HEK293 (cell line): ENCODE results near the gene ZDHHC6.

ENCODE experiments used
- KLF1 ChIP-seq: fragments of 450-650 bp; formaldehyde crosslinking; IDR thresholded peaks from 2 replicates; pipeline ENCODE4 v1.5.1; 2016; ENCODE audit warnings: missing biosample characterization, missing genetic modification characterization
- PRDM1 ChIP-seq: fragments of 450-650 bp; formaldehyde crosslinking; IDR thresholded peaks from 2 replicates; pipeline ENCODE4; 2016; ENCODE audit warnings: missing biosample characterization, missing genetic modification characterization
- SETDB1 ChIP-seq: IDR thresholded peaks from one replicate; pipeline ENCODE4 v1.6.1; 2017; ENCODE audit warnings: mild to moderate bottlenecking, low read length, moderate library complexity, mixed read lengths; ENCODE audit not compliant: insufficient read length
- SP3 ChIP-seq: fragments of 450-650 bp; formaldehyde crosslinking; IDR thresholded peaks from 2 replicates; pipeline ENCODE4 v1.5.1; 2016; ENCODE audit warnings: missing biosample characterization, missing genetic modification characterization
- ZFP37 ChIP-seq: fragments of 450-650 bp; formaldehyde crosslinking; IDR thresholded peaks from 2 replicates; pipeline ENCODE4 v1.5.1; 2016; ENCODE audit warnings: missing biosample characterization, missing genetic modification characterization
- ZNF175 ChIP-seq: fragments of 450-650 bp; formaldehyde crosslinking; IDR thresholded peaks from 2 replicates; pipeline ENCODE4 v1.5.1; 2016; ENCODE audit warnings: missing biosample characterization, missing genetic modification characterization
- ZNF211 ChIP-seq: fragments of 450-650 bp; formaldehyde crosslinking; IDR thresholded peaks from 2 replicates; pipeline ENCODE4 v1.5.1; 2016; ENCODE audit warnings: low read depth, missing biosample characterization, missing genetic modification characterization
- ZNF214 ChIP-seq: fragments of 450-650 bp; formaldehyde crosslinking; IDR thresholded peaks from 2 replicates; pipeline ENCODE4 v1.5.1; 2017; ENCODE audit warnings: missing biosample characterization, mild to moderate bottlenecking, missing genetic modification characterization, borderline replicate concordance
- ZNF266 ChIP-seq: fragments of 450-650 bp; formaldehyde crosslinking; IDR thresholded peaks from 2 replicates; pipeline ENCODE4 v1.5.1; 2016; ENCODE audit warnings: missing biosample characterization, missing genetic modification characterization, low read depth
- ZNF366 ChIP-seq: fragments of 450-650 bp; formaldehyde crosslinking; conservative IDR thresholded peaks from 2 replicates; pipeline ENCODE4 v1.5.1; 2016; ENCODE audit warnings: missing biosample characterization, missing genetic modification characterization
- ZNF37A ChIP-seq: fragments of 450-650 bp; IDR thresholded peaks from 2 replicates; pipeline ENCODE4 v1.5.1; 2018; ENCODE audit warnings: missing biosample characterization, missing genetic modification characterization
- ZNF530 ChIP-seq: fragments of 450-650 bp; formaldehyde crosslinking; IDR thresholded peaks from 2 replicates; pipeline ENCODE4 v1.5.1; 2016; ENCODE audit warnings: low read depth, missing biosample characterization, missing genetic modification characterization
- ZNF664 ChIP-seq: fragments of 450-650 bp; formaldehyde crosslinking; IDR thresholded peaks from 2 replicates; pipeline ENCODE4 v1.5.1; 2016; ENCODE audit warnings: missing biosample characterization, missing genetic modification characterization
- ZNF792 ChIP-seq: fragments of 450-650 bp; formaldehyde crosslinking; IDR thresholded peaks from 2 replicates; pipeline ENCODE4 v1.5.1; 2016; ENCODE audit warnings: missing biosample characterization, missing genetic modification characterization
- ZNF843 ChIP-seq: fragments of 450-650 bp; formaldehyde crosslinking; IDR thresholded peaks from 2 replicates; pipeline ENCODE4 v1.5.1; 2016; ENCODE audit warnings: missing biosample characterization, missing genetic modification characterization
- TF ChIP-seq, protein P1 (sequence below): fragments of 450-650 bp; formaldehyde crosslinking; IDR thresholded peaks from 2 replicates; pipeline ENCODE4 v1.5.1; 2016; ENCODE audit warnings: missing biosample characterization, missing genetic modification characterization
- TF ChIP-seq, protein P2 (sequence below): fragments of 450-650 bp; formaldehyde crosslinking; IDR thresholded peaks from 2 replicates; pipeline ENCODE4 v1.5.1; 2016; ENCODE audit warnings: missing biosample characterization, missing genetic modification characterization
- TF ChIP-seq, protein P3 (sequence below): fragments of 450-650 bp; formaldehyde crosslinking; IDR thresholded peaks from 2 replicates; pipeline ENCODE4 v1.5.1; 2016; ENCODE audit warnings: missing biosample characterization, missing genetic modification characterization
- TF ChIP-seq, protein P4 (sequence below): sonication (generic); formaldehyde crosslinking; IDR thresholded peaks from 2 replicates; pipeline ENCODE4 v1.8.1; 2022; ENCODE audit warnings: mild to moderate bottlenecking, moderate library complexity, missing genetic modification reagents
- TF ChIP-seq, protein P5 (sequence below): fragments of 450-650 bp; formaldehyde crosslinking; IDR thresholded peaks from 2 replicates; pipeline ENCODE4 v1.5.1; 2016; ENCODE audit warnings: missing biosample characterization, missing genetic modification characterization
- TF ChIP-seq, protein P6 (sequence below): fragments of 450-650 bp; formaldehyde crosslinking; IDR thresholded peaks from 2 replicates; pipeline ENCODE4 v1.5.1; 2016; ENCODE audit warnings: missing biosample characterization, missing genetic modification characterization, low read depth
- TF ChIP-seq, protein P7 (sequence below): fragments of 450-650 bp; formaldehyde crosslinking; IDR thresholded peaks from 2 replicates; pipeline ENCODE4 v1.5.1; 2016; ENCODE audit warnings: missing biosample characterization, missing genetic modification characterization, borderline replicate concordance

Gene ZDHHC6

DNA sequence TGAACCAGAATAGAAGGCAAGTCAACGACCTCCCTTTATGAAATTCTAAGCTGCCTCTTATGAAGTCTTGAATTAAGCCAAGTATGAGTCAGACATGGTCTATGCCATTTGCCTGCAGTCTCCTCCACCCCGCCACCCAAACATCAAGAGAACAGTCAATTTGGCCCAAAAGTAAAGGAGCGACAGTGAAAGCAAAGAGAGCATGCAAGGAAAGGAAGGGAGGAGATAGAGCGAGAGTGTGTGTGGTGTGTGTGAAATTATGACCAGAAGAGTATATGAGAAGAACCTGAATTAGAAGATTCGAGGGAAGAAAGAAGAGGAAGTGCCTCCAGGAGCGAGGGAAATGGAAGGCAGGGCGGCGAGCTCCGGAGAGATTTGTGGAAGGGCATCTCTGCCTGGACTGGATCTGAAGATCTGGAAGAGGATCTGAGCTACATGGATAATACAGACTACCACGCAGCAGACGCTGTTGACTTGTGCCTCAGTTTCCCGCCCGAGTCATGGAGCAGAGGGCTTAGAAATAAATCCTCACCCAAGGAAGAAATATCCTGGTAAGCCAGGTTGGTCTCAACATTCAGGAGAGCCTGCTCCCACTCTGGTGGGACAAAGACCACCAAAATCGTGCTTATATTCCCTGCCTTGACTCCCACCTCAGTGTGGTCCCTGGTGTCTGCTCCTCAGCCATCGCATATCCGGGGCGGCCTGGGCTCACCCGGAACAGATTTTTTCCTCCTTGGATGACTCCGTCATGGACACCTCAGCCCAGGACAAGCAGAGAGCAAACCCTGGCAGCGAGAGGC lies 459 bp downstream of the ZDHHC6 start (continued):
- TF ChIP-seq, protein P1, sequence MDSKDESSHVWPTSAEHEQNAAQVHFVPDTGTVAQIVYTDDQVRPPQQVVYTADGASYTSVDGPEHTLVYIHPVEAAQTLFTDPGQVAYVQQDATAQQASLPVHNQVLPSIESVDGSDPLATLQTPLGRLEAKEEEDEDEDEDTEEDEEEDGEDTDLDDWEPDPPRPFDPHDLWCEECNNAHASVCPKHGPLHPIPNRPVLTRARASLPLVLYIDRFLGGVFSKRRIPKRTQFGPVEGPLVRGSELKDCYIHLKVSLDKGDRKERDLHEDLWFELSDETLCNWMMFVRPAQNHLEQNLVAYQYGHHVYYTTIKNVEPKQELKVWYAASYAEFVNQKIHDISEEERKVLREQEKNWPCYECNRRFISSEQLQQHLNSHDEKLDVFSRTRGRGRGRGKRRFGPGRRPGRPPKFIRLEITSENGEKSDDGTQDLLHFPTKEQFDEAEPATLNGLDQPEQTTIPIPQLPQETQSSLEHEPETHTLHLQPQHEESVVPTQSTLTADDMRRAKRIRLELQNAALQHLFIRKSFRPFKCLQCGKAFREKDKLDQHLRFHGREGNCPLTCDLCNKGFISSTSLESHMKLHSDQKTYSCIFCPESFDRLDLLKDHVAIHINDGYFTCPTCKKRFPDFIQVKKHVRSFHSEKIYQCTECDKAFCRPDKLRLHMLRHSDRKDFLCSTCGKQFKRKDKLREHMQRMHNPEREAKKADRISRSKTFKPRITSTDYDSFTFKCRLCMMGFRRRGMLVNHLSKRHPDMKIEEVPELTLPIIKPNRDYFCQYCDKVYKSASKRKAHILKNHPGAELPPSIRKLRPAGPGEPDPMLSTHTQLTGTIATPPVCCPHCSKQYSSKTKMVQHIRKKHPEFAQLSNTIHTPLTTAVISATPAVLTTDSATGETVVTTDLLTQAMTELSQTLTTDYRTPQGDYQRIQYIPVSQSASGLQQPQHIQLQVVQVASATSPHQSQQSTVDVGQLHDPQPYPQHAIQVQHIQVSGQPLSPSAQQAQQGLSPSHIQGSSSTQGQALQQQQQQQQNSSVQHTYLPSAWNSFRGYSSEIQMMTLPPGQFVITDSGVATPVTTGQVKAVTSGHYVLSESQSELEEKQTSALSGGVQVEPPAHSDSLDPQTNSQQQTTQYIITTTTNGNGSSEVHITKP (tag by site-specific recombination): peak; percentile 79
- TF ChIP-seq, protein P2, sequence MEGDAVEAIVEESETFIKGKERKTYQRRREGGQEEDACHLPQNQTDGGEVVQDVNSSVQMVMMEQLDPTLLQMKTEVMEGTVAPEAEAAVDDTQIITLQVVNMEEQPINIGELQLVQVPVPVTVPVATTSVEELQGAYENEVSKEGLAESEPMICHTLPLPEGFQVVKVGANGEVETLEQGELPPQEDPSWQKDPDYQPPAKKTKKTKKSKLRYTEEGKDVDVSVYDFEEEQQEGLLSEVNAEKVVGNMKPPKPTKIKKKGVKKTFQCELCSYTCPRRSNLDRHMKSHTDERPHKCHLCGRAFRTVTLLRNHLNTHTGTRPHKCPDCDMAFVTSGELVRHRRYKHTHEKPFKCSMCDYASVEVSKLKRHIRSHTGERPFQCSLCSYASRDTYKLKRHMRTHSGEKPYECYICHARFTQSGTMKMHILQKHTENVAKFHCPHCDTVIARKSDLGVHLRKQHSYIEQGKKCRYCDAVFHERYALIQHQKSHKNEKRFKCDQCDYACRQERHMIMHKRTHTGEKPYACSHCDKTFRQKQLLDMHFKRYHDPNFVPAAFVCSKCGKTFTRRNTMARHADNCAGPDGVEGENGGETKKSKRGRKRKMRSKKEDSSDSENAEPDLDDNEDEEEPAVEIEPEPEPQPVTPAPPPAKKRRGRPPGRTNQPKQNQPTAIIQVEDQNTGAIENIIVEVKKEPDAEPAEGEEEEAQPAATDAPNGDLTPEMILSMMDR (tag by site-specific recombination): no peak
- TF ChIP-seq, protein P3, sequence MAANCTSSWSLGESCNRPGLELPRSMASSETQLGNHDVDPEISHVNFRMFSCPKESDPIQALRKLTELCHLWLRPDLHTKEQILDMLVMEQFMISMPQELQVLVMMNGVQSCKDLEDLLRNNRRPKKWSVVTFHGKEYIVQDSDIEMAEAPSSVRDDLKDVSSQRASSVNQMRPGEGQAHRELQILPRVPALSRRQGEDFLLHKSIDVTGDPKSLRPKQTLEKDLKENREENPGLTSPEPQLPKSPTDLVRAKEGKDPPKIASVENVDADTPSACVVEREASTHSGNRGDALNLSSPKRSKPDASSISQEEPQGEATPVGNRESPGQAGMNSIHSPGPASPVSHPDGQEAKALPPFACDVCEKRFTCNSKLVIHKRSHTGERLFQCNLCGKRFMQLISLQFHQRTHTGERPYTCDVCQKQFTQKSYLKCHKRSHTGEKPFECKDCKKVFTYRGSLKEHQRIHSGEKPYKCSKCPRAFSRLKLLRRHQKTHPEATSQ (tag by site-specific recombination): no peak
- TF ChIP-seq KLF1 (tag by site-specific recombination) (no peak), ZNF530 (tag by site-specific recombination) (no peak), ZNF266 (tag by site-specific recombination) (no peak), ZNF175 (no peak), ZNF664 (tag by site-specific recombination) (no peak), ZNF366 (tag by site-specific recombination) (peak; percentile 77), ZFP37 (tag by site-specific recombination) (no peak), ZNF843 (tag by site-specific recombination) (no peak), ZNF211 (tag by site-specific recombination) (no peak), ZNF792 (no peak), SETDB1 (no peak), ZNF214 (tag by site-specific recombination) (no peak), ZNF37A (no peak), PRDM1 (tag by site-specific recombination) (peak; percentile 92), SP3 (tag by site-specific recombination) (peak; percentile 20; the same call in 1 of the 2 replicates)
- TF ChIP-seq, protein P4, sequence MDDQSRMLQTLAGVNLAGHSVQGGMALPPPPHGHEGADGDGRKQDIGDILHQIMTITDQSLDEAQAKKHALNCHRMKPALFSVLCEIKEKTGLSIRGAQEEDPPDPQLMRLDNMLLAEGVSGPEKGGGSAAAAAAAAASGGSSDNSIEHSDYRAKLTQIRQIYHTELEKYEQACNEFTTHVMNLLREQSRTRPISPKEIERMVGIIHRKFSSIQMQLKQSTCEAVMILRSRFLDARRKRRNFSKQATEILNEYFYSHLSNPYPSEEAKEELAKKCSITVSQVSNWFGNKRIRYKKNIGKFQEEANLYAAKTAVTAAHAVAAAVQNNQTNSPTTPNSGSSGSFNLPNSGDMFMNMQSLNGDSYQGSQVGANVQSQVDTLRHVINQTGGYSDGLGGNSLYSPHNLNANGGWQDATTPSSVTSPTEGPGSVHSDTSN (CRISPR knock-in tag): no peak
- TF ChIP-seq, protein P5, sequence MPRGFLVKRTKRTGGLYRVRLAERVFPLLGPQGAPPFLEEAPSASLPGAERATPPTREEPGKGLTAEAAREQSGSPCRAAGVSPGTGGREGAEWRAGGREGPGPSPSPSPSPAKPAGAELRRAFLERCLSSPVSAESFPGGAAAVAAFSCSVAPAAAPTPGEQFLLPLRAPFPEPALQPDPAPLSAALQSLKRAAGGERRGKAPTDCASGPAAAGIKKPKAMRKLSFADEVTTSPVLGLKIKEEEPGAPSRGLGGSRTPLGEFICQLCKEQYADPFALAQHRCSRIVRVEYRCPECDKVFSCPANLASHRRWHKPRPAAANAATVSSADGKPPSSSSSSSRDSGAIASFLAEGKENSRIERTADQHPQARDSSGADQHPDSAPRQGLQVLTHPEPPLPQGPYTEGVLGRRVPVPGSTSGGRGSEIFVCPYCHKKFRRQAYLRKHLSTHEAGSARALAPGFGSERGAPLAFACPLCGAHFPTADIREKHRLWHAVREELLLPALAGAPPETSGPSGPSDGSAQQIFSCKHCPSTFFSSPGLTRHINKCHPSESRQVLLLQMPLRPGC (tag by site-specific recombination): no peak
- TF ChIP-seq, protein P6, sequence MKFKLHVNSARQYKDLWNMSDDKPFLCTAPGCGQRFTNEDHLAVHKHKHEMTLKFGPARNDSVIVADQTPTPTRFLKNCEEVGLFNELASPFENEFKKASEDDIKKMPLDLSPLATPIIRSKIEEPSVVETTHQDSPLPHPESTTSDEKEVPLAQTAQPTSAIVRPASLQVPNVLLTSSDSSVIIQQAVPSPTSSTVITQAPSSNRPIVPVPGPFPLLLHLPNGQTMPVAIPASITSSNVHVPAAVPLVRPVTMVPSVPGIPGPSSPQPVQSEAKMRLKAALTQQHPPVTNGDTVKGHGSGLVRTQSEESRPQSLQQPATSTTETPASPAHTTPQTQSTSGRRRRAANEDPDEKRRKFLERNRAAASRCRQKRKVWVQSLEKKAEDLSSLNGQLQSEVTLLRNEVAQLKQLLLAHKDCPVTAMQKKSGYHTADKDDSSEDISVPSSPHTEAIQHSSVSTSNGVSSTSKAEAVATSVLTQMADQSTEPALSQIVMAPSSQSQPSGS (tag by site-specific recombination): no peak
- TF ChIP-seq, protein P7, sequence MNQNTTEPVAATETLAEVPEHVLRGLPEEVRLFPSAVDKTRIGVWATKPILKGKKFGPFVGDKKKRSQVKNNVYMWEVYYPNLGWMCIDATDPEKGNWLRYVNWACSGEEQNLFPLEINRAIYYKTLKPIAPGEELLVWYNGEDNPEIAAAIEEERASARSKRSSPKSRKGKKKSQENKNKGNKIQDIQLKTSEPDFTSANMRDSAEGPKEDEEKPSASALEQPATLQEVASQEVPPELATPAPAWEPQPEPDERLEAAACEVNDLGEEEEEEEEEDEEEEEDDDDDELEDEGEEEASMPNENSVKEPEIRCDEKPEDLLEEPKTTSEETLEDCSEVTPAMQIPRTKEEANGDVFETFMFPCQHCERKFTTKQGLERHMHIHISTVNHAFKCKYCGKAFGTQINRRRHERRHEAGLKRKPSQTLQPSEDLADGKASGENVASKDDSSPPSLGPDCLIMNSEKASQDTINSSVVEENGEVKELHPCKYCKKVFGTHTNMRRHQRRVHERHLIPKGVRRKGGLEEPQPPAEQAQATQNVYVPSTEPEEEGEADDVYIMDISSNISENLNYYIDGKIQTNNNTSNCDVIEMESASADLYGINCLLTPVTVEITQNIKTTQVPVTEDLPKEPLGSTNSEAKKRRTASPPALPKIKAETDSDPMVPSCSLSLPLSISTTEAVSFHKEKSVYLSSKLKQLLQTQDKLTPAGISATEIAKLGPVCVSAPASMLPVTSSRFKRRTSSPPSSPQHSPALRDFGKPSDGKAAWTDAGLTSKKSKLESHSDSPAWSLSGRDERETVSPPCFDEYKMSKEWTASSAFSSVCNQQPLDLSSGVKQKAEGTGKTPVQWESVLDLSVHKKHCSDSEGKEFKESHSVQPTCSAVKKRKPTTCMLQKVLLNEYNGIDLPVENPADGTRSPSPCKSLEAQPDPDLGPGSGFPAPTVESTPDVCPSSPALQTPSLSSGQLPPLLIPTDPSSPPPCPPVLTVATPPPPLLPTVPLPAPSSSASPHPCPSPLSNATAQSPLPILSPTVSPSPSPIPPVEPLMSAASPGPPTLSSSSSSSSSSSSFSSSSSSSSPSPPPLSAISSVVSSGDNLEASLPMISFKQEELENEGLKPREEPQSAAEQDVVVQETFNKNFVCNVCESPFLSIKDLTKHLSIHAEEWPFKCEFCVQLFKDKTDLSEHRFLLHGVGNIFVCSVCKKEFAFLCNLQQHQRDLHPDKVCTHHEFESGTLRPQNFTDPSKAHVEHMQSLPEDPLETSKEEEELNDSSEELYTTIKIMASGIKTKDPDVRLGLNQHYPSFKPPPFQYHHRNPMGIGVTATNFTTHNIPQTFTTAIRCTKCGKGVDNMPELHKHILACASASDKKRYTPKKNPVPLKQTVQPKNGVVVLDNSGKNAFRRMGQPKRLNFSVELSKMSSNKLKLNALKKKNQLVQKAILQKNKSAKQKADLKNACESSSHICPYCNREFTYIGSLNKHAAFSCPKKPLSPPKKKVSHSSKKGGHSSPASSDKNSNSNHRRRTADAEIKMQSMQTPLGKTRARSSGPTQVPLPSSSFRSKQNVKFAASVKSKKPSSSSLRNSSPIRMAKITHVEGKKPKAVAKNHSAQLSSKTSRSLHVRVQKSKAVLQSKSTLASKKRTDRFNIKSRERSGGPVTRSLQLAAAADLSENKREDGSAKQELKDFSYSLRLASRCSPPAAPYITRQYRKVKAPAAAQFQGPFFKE (tag by site-specific recombination): no peak
